Measurements from ENCODE around the gene ATIC. TPM values are rescaled to one million over a fixed set of nuclear protein-coding genes. Genes with fewer than 3 reads are reported as not detected.

ATIC gene
- total and polyA plus RNA-seq, 8 donors, result 78.6 to 107 (median 97.9) TPM

- H3K4me1 ChIP-seq, result peaks cover 0 to 2% of the 10 kb centered on the region in 2 donors
- H3K27ac ChIP-seq, result no peak overlapping the region
- no peaks in the 10 kb centered on the region for H3K9me3 ChIP-seq
- intact Hi-C loops (cut with DNase I), result no loop called here
- TF ChIP-seq CTCF (IDR thresholded peaks at IDR 0.05), result no peak
- DNase-seq (no peak), ATAC-seq (no peak)
- H3K4me3 ChIP-seq, result no peak overlapping the region
- H3K27me3 ChIP-seq, result no peaks in the 10 kb centered on the region
- peaks cover 0 to 56% of the 10 kb centered on the region in 2 donors for H3K36me3 ChIP-seq
Observed at GRCh38 chr2:215320102-215320501, 8.2 kb downstream of the ATIC start.

GRCh38 chr2:215320679-215321078 is 8.8 kb downstream of the ATIC start:
- no peaks in the 10 kb centered on the region for H3K4me1 ChIP-seq
- intact Hi-C loops (cut with DNase I), result no loop called here
- no peak overlapping the region for H3K27ac ChIP-seq
- ATAC-seq, result no peak
- TF ChIP-seq CTCF (IDR thresholded peaks at IDR 0.05), result no peak
- no peaks in the 10 kb centered on the region for H3K9me3 ChIP-seq
- DNase-seq, result no peak
- peaks cover 0 to 61% of the 10 kb centered on the region in 2 donors for H3K36me3 ChIP-seq
- no peaks in the 10 kb centered on the region for H3K27me3 ChIP-seq
- H3K4me3 ChIP-seq, result no peak overlapping the region

- ATAC-seq (no peak), DNase-seq (no peak)
- intact Hi-C loops (cut with DNase I), result no loop called here
- Histone ChIP-seq H3K36me3 (peaks cover 0 to 82% of the 10 kb centered on the region in 2 donors), H3K4me3 (no peak overlapping the region), H3K27me3 (no peaks in the 10 kb centered on the region), H3K4me1 (no peaks in the 10 kb centered on the region), H3K27ac (no peak overlapping the region), H3K9me3 (no peaks in the 10 kb centered on the region)
- TF ChIP-seq CTCF (IDR thresholded peaks at IDR 0.05), result no peak
Observed at GRCh38 chr2:215324811-215325210, 13.0 kb downstream of the ATIC start.

- Histone ChIP-seq H3K4me1 (no peaks in the 10 kb centered on the region), H3K27me3 (no peaks in the 10 kb centered on the region), H3K9me3 (no peaks in the 10 kb centered on the region), H3K27ac (no peak overlapping the region), H3K36me3 (peaks cover 0 to 69% of the 10 kb centered on the region in 2 donors), H3K4me3 (no peak overlapping the region)
- intact Hi-C loops (cut with DNase I), result no loop called here
- DNase-seq, result no peak
- ATAC-seq, result no peak
- no peak for TF ChIP-seq CTCF (IDR thresholded peaks at IDR 0.05)
Observed at GRCh38 chr2:215328066-215328465, 16.2 kb downstream of the ATIC start.

GRCh38 chr2:215332872-215333595 is 21.2 kb downstream of the ATIC start:
- H3K9me3 ChIP-seq, result no peaks in the 10 kb centered on the region
- no peak for DNase-seq
- intact Hi-C loops (cut with DNase I), result no loop called here
- no peaks in the 10 kb centered on the region for H3K4me1 ChIP-seq
- H3K27ac ChIP-seq, result no peak overlapping the region
- peaks cover 0 to 76% of the 10 kb centered on the region in 2 donors for H3K36me3 ChIP-seq
- TF ChIP-seq CTCF (IDR thresholded peaks at IDR 0.05), result no peak
- H3K27me3 ChIP-seq, result no peaks in the 10 kb centered on the region
- no peak for ATAC-seq
- no peak overlapping the region for H3K4me3 ChIP-seq
